Measurements from ENCODE around the gene RLN3. TPM values are rescaled to one million over a fixed set of nuclear protein-coding genes. Genes with fewer than 3 reads are reported as not detected.

RLN3 gene
- total RNA-seq, 1 donor from 2014 or later = not detected

GRCh38 chr19:13984186-13984585 lies 43.8 kb upstream of the RLN3 start:
- Mint-ChIP-seq H3K4me1 (ENCODE audit: low read depth) (peaks cover 4% of the 10 kb centered on the region), H3K36me3 (ENCODE audit: insufficient read depth) (peaks cover 5% of the 10 kb centered on the region), H3K27me3 (no peaks in the 10 kb centered on the region), H3K9me3 (ENCODE audit: low read depth) (no peaks in the 10 kb centered on the region), H3K4me3 (ENCODE audit: low read depth) (no peak overlapping the region), H3K27ac (no peak overlapping the region)
- TF ChIP-seq, protein P1, sequence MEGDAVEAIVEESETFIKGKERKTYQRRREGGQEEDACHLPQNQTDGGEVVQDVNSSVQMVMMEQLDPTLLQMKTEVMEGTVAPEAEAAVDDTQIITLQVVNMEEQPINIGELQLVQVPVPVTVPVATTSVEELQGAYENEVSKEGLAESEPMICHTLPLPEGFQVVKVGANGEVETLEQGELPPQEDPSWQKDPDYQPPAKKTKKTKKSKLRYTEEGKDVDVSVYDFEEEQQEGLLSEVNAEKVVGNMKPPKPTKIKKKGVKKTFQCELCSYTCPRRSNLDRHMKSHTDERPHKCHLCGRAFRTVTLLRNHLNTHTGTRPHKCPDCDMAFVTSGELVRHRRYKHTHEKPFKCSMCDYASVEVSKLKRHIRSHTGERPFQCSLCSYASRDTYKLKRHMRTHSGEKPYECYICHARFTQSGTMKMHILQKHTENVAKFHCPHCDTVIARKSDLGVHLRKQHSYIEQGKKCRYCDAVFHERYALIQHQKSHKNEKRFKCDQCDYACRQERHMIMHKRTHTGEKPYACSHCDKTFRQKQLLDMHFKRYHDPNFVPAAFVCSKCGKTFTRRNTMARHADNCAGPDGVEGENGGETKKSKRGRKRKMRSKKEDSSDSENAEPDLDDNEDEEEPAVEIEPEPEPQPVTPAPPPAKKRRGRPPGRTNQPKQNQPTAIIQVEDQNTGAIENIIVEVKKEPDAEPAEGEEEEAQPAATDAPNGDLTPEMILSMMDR (IDR thresholded peaks at IDR 0.05; ENCODE audit: unreplicated experiment) = no peak
- DNase-seq (ENCODE audit: low spot score, unreplicated experiment) = no peak

DNA sequence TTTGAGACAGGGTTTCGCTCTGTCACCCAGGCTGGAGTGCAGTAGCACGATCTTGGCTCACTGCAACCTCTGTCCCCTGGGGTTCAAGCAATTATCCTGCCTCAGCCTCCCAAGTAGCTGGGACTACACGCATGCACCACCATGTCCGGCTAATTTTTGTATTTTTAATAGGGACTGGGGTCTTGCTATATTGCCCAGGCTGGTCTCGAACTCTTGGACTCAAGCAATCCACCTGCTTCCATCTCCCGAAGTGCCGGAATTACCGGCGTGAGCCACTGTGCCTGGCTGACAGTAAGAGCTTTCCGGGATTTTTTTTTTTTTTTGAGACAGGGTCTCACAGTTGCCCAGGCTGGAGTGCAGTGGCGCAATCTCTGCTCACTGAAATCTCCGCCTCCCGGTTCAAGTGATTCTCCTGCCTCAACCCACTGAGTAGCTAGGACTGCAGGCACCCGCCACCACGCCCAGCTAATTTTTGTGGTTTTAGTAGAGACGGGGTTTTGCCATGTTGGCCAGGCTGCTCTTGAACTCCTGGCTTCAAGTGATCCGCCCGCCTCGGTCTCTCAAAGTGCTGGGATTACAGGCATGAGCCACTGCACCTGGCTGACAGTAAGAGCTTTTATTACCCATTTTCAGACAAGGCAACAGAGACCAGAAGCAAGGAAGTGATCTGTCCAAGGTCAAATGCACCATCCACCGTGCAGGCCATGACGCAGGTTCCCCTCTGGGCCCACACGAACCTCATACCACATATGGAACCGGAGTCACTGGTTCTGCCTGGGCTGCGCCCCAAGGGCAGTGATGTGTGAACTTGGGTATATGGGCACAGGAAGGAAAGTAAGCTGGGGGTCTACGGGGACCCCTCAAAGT lies 42.8 kb upstream of the RLN3 start:
- H3K9me3 Mint-ChIP-seq (ENCODE audit: low read depth) = no peaks in the 10 kb centered on the region
- H3K27ac Mint-ChIP-seq = no peak overlapping the region
- no peaks in the 10 kb centered on the region for H3K27me3 Mint-ChIP-seq
- TF ChIP-seq, protein P1 (IDR thresholded peaks at IDR 0.05; ENCODE audit: unreplicated experiment) = no peak
- H3K4me3 Mint-ChIP-seq (ENCODE audit: low read depth) = no peak overlapping the region
- peaks cover 10% of the 10 kb centered on the region for H3K36me3 Mint-ChIP-seq (ENCODE audit: insufficient read depth)
- H3K4me1 Mint-ChIP-seq (ENCODE audit: low read depth) = peaks cover 6% of the 10 kb centered on the region
- DNase-seq (ENCODE audit: low spot score, unreplicated experiment) = no peak

GRCh38 chr19:13985771-13986347 lies 42.1 kb upstream of the RLN3 start:
- Mint-ChIP-seq H3K27ac (no peak overlapping the region), H3K36me3 (ENCODE audit: insufficient read depth) (peaks cover 11% of the 10 kb centered on the region), H3K4me3 (ENCODE audit: low read depth) (no peak overlapping the region), H3K9me3 (ENCODE audit: low read depth) (no peaks in the 10 kb centered on the region), H3K27me3 (no peaks in the 10 kb centered on the region), H3K4me1 (ENCODE audit: low read depth) (peaks cover 6% of the 10 kb centered on the region)
- DNase-seq (ENCODE audit: low spot score, unreplicated experiment) = no peak
- TF ChIP-seq, protein P1 (IDR thresholded peaks at IDR 0.05; ENCODE audit: unreplicated experiment) = no peak

DNA sequence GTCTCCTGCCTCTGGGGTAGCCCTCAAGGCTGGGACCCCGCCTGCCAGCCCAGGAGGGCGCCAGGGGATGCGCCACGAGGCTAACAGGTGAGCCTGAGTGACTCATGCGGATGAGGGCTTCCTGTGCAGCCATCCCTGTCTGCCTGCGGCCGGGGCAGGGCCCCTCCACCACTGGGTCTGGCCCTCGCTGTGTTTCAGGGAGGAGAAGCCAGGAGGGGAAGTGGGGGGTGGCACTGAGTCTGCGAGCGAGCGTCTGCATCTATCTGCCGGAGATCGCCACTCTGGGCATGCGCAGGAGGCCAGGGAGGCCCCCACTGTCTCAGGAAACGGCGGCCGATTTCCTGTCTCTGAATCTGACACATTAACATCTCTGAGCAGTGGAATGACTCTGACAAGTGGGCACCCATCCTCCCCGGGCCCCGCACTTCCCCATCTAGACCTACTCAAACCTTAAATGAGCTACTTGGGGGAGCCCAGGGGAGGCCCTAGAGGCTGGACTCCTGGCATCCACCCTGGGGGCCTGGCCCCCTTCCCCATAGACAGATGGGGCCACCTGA lies 41.5 kb upstream of the RLN3 start:
- H3K9me3 Mint-ChIP-seq (ENCODE audit: low read depth) = no peaks in the 10 kb centered on the region
- no peaks in the 10 kb centered on the region for H3K27me3 Mint-ChIP-seq
- H3K4me3 Mint-ChIP-seq (ENCODE audit: low read depth) = no peak overlapping the region
- no peak for DNase-seq (ENCODE audit: low spot score, unreplicated experiment)
- H3K27ac Mint-ChIP-seq = no peak overlapping the region
- TF ChIP-seq, protein P1 (IDR thresholded peaks at IDR 0.05; ENCODE audit: unreplicated experiment) = no peak
- H3K4me1 Mint-ChIP-seq (ENCODE audit: low read depth) = peaks cover 6% of the 10 kb centered on the region
- H3K36me3 Mint-ChIP-seq (ENCODE audit: insufficient read depth) = peaks cover 13% of the 10 kb centered on the region

DNA sequence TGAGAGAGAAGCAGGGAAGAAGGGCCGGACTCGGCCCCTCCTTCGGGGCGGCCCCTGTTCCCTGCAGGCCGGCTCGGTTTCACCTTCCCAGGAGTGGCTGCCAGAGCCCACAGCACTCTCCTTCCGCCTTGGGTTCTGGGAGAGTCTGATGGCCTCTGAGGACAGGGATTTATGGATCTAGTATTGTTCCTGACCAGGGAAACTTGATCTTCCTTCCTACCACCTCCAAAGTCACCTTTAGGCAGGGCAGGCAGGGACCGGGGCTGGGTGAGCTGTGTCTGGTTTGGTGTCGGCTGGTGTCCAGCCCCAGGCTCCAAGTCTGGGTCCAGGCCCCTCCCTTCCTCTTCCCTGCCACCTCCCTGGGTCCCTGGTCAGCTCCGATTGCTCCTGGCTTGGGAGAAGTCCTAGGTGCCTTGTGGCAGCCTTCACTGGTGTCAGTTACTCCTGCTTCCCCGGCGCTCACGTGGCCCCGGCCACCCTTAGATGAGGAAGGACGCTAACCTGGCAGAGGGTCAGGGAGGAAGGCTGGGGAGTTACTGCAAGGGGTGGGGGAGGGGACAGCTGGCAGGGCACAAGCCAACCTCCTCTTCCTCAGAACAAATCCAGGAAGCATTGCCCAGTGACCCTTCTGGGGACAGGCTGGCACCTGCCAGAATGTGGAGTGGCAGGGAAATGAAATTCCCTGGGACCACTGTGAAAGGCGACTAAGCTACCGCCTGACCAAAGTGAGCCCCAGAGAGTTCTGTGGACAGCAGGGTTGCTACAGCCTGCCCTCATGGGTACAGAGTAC lies 40.7 kb upstream of the RLN3 start:
- DNase-seq (ENCODE audit: low spot score, unreplicated experiment) = no peak
- Mint-ChIP-seq H3K27me3 (no peaks in the 10 kb centered on the region), H3K4me3 (ENCODE audit: low read depth) (no peak overlapping the region), H3K36me3 (ENCODE audit: insufficient read depth) (peaks cover 13% of the 10 kb centered on the region), H3K4me1 (ENCODE audit: low read depth) (peaks cover 6% of the 10 kb centered on the region), H3K9me3 (ENCODE audit: low read depth) (no peaks in the 10 kb centered on the region), H3K27ac (peak overlapping the region; percentile 37)
- TF ChIP-seq, protein P1 (IDR thresholded peaks at IDR 0.05; ENCODE audit: unreplicated experiment) = no peak
